ENCODE data around the gene NUDT8. TPM values are rescaled to one million over a fixed set of nuclear protein-coding genes. Genes with fewer than 3 reads are reported as not detected.

Gene NUDT8
- total and polyA plus RNA-seq, 9 of the 15 experiments (the other 6 are each of a cell fraction or from before 2014, with no cell fraction given): 0.23 to 27.8 (median 5.0) TPM

DNA sequence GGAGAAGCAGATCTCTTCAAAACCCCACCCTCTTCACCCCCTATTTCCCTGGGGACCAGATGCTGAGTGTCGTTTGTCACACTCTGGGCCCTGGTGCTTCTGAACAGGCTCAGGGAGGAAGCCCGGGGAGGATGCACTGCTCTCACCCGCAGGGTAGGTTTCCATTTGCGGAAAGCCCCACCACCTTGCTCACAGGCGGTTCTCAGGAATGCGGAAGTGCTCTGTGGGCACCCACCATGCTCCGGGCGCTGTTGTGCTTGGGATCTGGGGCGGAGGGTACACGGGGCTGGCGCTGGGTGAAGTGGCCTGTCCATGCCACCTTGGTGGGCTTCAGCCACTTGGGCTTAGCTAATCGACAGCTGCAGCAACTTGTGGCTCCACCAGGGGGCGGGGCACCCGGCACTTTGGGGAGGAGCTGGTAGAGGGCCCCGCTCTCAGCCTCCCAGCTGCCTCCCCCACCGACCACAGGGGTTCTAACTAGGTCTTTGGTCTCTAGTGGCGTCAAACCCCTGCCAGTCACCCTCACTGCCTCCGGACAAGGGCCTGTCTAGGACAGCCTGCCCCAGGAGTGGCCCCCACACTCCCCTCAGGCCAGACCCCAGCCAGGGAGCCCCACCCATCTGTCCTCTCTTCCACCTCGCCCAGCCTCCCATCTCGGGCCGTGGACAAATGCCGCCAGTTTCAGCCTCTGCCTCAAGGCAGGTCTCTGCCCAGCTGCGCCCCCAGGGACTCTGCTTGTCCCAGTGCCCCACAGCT, 15.6 kb downstream of the NUDT8 start (continued):
- TF ChIP-seq NCOA6 (IDR thresholded peaks at IDR 0.05): no peak
- TF ChIP-seq ELF4 (CRISPR knock-in tag; IDR thresholded peaks at IDR 0.05): peak; percentile 8; the same call in 1 of the 2 replicates
- TF ChIP-seq POLR2AphosphoS2 (IDR thresholded peaks at IDR 0.05; ENCODE audit: low read length): peak; percentile 59; the same call in 1 of the 2 replicates
- no peak for TF ChIP-seq ZNF134 (CRISPR knock-in tag; conservative IDR thresholded peaks at IDR 0.05)
- TF ChIP-seq, protein P1, sequence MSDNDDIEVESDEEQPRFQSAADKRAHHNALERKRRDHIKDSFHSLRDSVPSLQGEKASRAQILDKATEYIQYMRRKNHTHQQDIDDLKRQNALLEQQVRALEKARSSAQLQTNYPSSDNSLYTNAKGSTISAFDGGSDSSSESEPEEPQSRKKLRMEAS (CRISPR knock-in tag; IDR thresholded peaks at IDR 0.05): 0 out of 2 replicates have a peak, but pooled peaks have one; percentile 35
- no peak for TF ChIP-seq BCL6 (CRISPR knock-in tag; IDR thresholded peaks at IDR 0.05)
- TF ChIP-seq KLF13 (tag; IDR thresholded peaks at IDR 0.05; ENCODE audit: borderline replicate concordance, low read depth): no peak
- TF ChIP-seq POLR3G (IDR thresholded peaks at IDR 0.05; ENCODE audit: extremely low read depth, insufficient read length, insufficient replicate concordance): no peak
- 0 out of 4 replicates have a peak, but pooled peaks of 1 of the 2 experiments have one; percentile 14 for TF ChIP-seq SRF (CRISPR knock-in tag; IDR thresholded peaks at IDR 0.05)
- TF ChIP-seq U2AF1 (optimal IDR thresholded peaks at IDR 0.05; ENCODE audit: low read depth, low read length): no peak
- no peak for TF ChIP-seq HNRNPL (IDR thresholded peaks at IDR 0.05; ENCODE audit: low read depth, low read length)
- peak in 1 of 2 experiments; percentile 42; a peak in 1 of 4 replicates for TF ChIP-seq MAZ (CRISPR knock-in tag; conservative IDR thresholded peaks at IDR 0.05 in 1 of 2, IDR thresholded peaks at IDR 0.05 in 1 of 2)
- TF ChIP-seq ATF7 (IDR thresholded peaks at IDR 0.05): 0 out of 2 replicates have a peak, but pooled peaks have one; percentile 11
- TF ChIP-seq, protein P2, sequence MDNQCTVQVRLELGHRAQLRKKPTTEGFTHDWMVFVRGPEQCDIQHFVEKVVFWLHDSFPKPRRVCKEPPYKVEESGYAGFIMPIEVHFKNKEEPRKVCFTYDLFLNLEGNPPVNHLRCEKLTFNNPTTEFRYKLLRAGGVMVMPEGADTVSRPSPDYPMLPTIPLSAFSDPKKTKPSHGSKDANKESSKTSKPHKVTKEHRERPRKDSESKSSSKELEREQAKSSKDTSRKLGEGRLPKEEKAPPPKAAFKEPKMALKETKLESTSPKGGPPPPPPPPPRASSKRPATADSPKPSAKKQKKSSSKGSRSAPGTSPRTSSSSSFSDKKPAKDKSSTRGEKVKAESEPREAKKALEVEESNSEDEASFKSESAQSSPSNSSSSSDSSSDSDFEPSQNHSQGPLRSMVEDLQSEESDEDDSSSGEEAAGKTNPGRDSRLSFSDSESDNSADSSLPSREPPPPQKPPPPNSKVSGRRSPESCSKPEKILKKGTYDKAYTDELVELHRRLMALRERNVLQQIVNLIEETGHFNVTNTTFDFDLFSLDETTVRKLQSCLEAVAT (IDR thresholded peaks at IDR 0.05): peak in 1 of 2 experiments; percentile 48; a peak in 1 of 4 replicates
- TF ChIP-seq YY1 (IDR thresholded peaks at IDR 0.05; ENCODE audit: borderline replicate concordance in 1 of 3, control insufficient read depth in 1 of 3, extremely low read depth in 1 of 3, insufficient read depth in 3 of 3, insufficient read length in 1 of 3, insufficient replicate concordance in 2 of 3, low read depth in 1 of 3, low read length in 2 of 3): peak in 1 of 3 experiments; percentile 21
- peak in 1 of 2 experiments; percentile 41; a peak in 2 of 4 replicates for TF ChIP-seq RAD21 (CRISPR knock-in tag; conservative IDR thresholded peaks at IDR 0.05 in 1 of 2, IDR thresholded peaks at IDR 0.05 in 1 of 2)
- TF ChIP-seq, protein P3, sequence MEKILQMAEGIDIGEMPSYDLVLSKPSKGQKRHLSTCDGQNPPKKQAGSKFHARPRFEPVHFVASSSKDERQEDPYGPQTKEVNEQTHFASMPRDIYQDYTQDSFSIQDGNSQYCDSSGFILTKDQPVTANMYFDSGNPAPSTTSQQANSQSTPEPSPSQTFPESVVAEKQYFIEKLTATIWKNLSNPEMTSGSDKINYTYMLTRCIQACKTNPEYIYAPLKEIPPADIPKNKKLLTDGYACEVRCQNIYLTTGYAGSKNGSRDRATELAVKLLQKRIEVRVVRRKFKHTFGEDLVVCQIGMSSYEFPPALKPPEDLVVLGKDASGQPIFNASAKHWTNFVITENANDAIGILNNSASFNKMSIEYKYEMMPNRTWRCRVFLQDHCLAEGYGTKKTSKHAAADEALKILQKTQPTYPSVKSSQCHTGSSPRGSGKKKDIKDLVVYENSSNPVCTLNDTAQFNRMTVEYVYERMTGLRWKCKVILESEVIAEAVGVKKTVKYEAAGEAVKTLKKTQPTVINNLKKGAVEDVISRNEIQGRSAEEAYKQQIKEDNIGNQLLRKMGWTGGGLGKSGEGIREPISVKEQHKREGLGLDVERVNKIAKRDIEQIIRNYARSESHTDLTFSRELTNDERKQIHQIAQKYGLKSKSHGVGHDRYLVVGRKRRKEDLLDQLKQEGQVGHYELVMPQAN (IDR thresholded peaks at IDR 0.05; ENCODE audit: borderline replicate concordance): no peak
- peak; percentile 50; the same call in 1 of the 2 replicates for TF ChIP-seq POLR2A (conservative IDR thresholded peaks at IDR 0.05)
- no peak for TF ChIP-seq NFATC3 (IDR thresholded peaks at IDR 0.05)
- peak; percentile 64 for TF ChIP-seq RB1 (IDR thresholded peaks at IDR 0.05; ENCODE audit: low read depth)
- peak; percentile 46 for TF ChIP-seq HMGN3 (IDR thresholded peaks at IDR 0.05; ENCODE audit: borderline replicate concordance, extremely low read depth, insufficient read length, low read depth, low read length)
- TF ChIP-seq DACH1 (IDR thresholded peaks at IDR 0.05; ENCODE audit: partially characterized antibody): no peak
- TF ChIP-seq RFX5 (IDR thresholded peaks at IDR 0.05; ENCODE audit: low read depth, low read length): no peak
- TF ChIP-seq SP2 (IDR thresholded peaks at IDR 0.05; ENCODE audit: extremely low read depth, low read depth, low read length, poor library complexity, severe bottlenecking): no peak
- no peak for TF ChIP-seq DPF2 (IDR thresholded peaks at IDR 0.05)

Measured in K562 (cell line).